GM18517 (cell line): ENCODE results near the gene CTXN1.
"Not testable (repeated sequence)": the region's sequence is repeated elsewhere in the genome, so short reads cannot be mapped to it uniquely, and the experiment has no call there.

Experiments
- ATAC-seq: cut with Tn5 transposase; IDR thresholded peaks from one replicate; pipeline ENCODE4 v1.9.1; 2021; ENCODE audit warnings: mild to moderate bottlenecking, moderate library complexity; ENCODE audit not compliant: unreplicated experiment

CTXN1 gene

GRCh38 chr19:7926021-7926726, at the start of gene CTXN1:
Gene CTXN1 (minus strand): TSS chr19:7926135. CDS start chr19:7925538, 597 bp downstream.
- ATAC-seq: no peak

- ATAC-seq: no peak
Observed at GRCh38 chr19:7975037-7975436, 49.1 kb upstream of the CTXN1 start.

GRCh38 chr19:7973883-7974282, 47.9 kb upstream of the CTXN1 start:
- no peak for ATAC-seq

- ATAC-seq: no peak
Observed at GRCh38 chr19:7971553-7972520, 45.9 kb upstream of the CTXN1 start.

- ATAC-seq: no peak
Observed at GRCh38 chr19:7970716-7971448, 44.9 kb upstream of the CTXN1 start.

- ATAC-seq: no peak
Observed at GRCh38 chr19:7969555-7969939, 43.6 kb upstream of the CTXN1 start.

GRCh38 chr19:7968796-7969554, 43.0 kb upstream of the CTXN1 start:
- no peak for ATAC-seq

- no peak for ATAC-seq
Observed at GRCh38 chr19:7968008-7968795, 42.3 kb upstream of the CTXN1 start.

GRCh38 chr19:7965921-7966665, 40.2 kb upstream of the CTXN1 start:
- no peak for ATAC-seq

- ATAC-seq: no peak
Observed at GRCh38 chr19:7965259-7965841, 39.4 kb upstream of the CTXN1 start.

- ATAC-seq: no peak
Observed at GRCh38 chr19:7963566-7963965, 37.6 kb upstream of the CTXN1 start.

GRCh38 chr19:7962644-7963268, 36.8 kb upstream of the CTXN1 start:
- ATAC-seq: no peak

GRCh38 chr19:7961920-7962626, 36.1 kb upstream of the CTXN1 start:
- no peak for ATAC-seq

GRCh38 chr19:7961082-7961481, 35.1 kb upstream of the CTXN1 start:
- not testable (repeated sequence) for ATAC-seq

GRCh38 chr19:7959211-7959610, 33.3 kb upstream of the CTXN1 start:
- no peak for ATAC-seq

GRCh38 chr19:7955696-7956095, 29.8 kb upstream of the CTXN1 start:
- ATAC-seq: no peak

- no peak for ATAC-seq
Observed at GRCh38 chr19:7953576-7953975, 27.6 kb upstream of the CTXN1 start.

GRCh38 chr19:7953060-7953459, 27.1 kb upstream of the CTXN1 start:
- no peak for ATAC-seq
